ENCODE results near the gene NF1. TPM values are rescaled to one million over a fixed set of nuclear protein-coding genes. Genes with fewer than 3 reads are reported as not detected.

The NF1 gene
- total and polyA plus RNA-seq, 3 donors from 2014 or later, result 60.6 to 99.0 (median 97.6) TPM

- peaks cover 3% of the 10 kb centered on the region for H3K4me1 ChIP-seq
- H3K36me3 ChIP-seq (ENCODE audit: low read depth, missing control alignments), result no peaks in the 10 kb centered on the region
- no peak overlapping the region for H3K27ac ChIP-seq
- no peak overlapping the region for H3K4me3 ChIP-seq
- WGBS, 2 donors, result 51 to 56% methylated on average over 16 to 18 of the region's 18 CpGs
- intact Hi-C loops (cut with DNase I; ENCODE audit: low total_unique reads), result no loop called here
- H3K9me3 ChIP-seq, result no peaks in the 10 kb centered on the region
- DNase-seq, result peak; percentile 18
- H3K27me3 ChIP-seq, result no peaks in the 10 kb centered on the region
- peak; percentile 27 to 51 (median 28) for TF ChIP-seq CTCF (IDR thresholded peaks at IDR 0.05)
- TF ChIP-seq POLR2A (IDR thresholded peaks at IDR 0.05), result no peak
Observed at GRCh38 chr17:31388770-31389656, 294.2 kb downstream of the NF1 start.

DNA sequence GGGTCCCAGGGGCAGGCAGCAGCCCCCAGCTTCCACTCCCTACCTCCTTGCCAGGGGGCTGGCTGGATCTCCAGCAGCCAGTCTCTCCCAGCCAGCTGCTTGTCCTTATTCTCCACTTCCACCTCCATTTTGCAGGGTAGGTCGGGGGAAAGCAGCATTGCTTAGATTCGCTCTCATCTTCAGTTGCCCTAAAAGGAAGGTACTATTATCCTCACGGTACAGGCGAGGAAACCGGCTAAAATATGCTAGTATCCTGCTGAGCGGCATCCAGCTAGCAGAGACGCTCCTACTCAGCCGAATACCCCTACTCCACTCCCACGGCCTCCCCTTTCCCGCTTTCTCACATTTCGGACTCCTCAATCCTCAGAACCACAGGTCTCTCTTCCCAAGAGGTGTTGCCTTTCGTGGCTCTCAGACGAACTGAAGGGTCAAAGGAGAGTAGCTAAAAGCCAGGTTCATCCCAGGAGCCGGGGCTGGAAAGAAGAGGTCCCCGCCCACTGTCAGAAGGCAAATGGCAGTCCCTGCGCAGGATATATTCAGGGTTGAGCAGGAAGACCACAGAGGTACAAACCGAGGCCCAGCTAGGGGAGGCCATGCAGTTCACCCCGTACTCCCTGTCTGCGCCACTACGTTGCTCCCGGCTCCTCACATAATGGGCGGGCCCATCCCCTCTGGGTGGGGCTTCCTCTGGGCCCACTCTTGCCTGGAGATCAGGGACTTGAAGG, 295.0 kb downstream of the NF1 start:
- 37 to 38% methylated on average over 22 of the region's 22 CpGs for WGBS, 2 donors
- no peaks in the 10 kb centered on the region for H3K9me3 ChIP-seq
- TF ChIP-seq CTCF (IDR thresholded peaks at IDR 0.05) (no peak), POLR2A (IDR thresholded peaks at IDR 0.05) (no peak)
- intact Hi-C loops (cut with DNase I; ENCODE audit: low total_unique reads), result no loop called here
- H3K27me3 ChIP-seq, result no peaks in the 10 kb centered on the region
- H3K4me3 ChIP-seq, result peak overlapping the region in 1 of 2 donors; percentile 2
- H3K27ac ChIP-seq, result no peak overlapping the region
- no peaks in the 10 kb centered on the region for H3K36me3 ChIP-seq (ENCODE audit: low read depth, missing control alignments)
- peaks cover 3% of the 10 kb centered on the region for H3K4me1 ChIP-seq
- peak; percentile 13 for DNase-seq

- 44 to 87% methylated on average over 3 to 8 of the region's 8 CpGs for WGBS, 2 donors
- H3K27me3 ChIP-seq, result no peaks in the 10 kb centered on the region
- H3K27ac ChIP-seq, result no peak overlapping the region
- H3K9me3 ChIP-seq, result no peaks in the 10 kb centered on the region
- H3K36me3 ChIP-seq (ENCODE audit: low read depth, missing control alignments), result no peaks in the 10 kb centered on the region
- no peak for TF ChIP-seq CTCF (IDR thresholded peaks at IDR 0.05)
- TF ChIP-seq POLR2A (IDR thresholded peaks at IDR 0.05), result no peak
- intact Hi-C loops (cut with DNase I; ENCODE audit: low total_unique reads), result no loop called here
- DNase-seq, result peak; percentile 13
- H3K4me3 ChIP-seq, result peak overlapping the region in 1 of 2 donors; percentile 2
- H3K4me1 ChIP-seq, result peaks cover 3% of the 10 kb centered on the region
Observed at GRCh38 chr17:31390426-31390747, 295.6 kb downstream of the NF1 start.

DNA sequence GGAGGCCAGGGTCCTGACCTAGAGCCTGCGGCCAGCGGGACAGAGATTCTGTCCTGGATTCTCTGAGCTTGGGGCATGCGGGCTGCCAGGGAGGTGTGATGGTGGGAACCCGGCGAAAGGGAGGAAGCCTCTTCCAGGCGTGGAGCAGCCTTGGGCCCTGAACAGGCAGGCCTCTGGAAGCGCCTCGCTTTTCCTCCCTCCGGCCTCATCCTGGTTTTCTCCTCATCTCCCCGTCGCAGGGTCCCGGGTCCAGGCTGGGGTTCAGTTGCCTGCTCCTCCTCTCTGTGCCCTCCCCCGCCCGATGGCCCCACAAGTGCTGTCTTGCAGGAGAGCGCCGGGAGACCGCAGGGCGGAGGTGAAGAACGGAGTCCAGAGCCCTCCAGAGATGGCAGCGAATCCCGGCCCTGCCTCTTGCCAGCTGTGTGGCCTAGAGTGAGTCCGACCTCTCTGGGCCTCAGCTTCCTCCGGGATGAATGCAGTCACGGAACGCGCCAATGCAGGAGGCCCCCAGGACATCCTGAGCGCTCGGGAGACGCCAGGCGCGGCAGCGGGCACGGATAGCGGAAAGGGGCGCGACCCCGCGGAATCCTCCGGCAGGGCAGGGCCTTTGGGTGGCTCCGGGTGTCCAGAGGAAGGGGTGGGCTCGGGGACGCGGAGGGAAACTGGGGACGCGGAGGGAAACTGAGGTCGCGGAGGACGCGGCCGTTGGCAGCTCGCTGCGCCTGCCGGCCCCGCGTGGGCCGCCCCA, 296.1 kb downstream of the NF1 start:
- peak; percentile 14 for DNase-seq
- H3K4me1 ChIP-seq, result peaks cover 3% of the 10 kb centered on the region
- peak overlapping the region; percentile 34 to 40 for H3K4me3 ChIP-seq
- no peaks in the 10 kb centered on the region for H3K9me3 ChIP-seq
- H3K27ac ChIP-seq, result no peak overlapping the region
- intact Hi-C loops (cut with DNase I; ENCODE audit: low total_unique reads), result no loop called here
- H3K27me3 ChIP-seq, result no peaks in the 10 kb centered on the region
- 12 to 27% methylated on average over 3 to 41 of the region's 56 CpGs for WGBS, 2 donors
- TF ChIP-seq CTCF (IDR thresholded peaks at IDR 0.05), result no peak
- TF ChIP-seq POLR2A (IDR thresholded peaks at IDR 0.05), result no peak
- H3K36me3 ChIP-seq (ENCODE audit: low read depth, missing control alignments), result no peaks in the 10 kb centered on the region

Measured in testis (tissue), 3 donors.